Heart left ventricle (tissue), 13 donors: ENCODE data around the gene PDGFD.

Source experiments
- CTCF ChIP-seq, 12 donors: fragments of 200-600 bp; sonication (generic) in 4 of 12; IDR thresholded peaks; one replicate each; pipeline versions ENCODE4 v1.5.0 to v1.8.0; 2018 to 2022; ENCODE audit warnings: antibody characterized with exemption in 12 of 12, mild to moderate bottlenecking in 5 of 12
- POLR2A ChIP-seq, 2 donors: fragments of 450-650 bp; IDR thresholded peaks; one replicate each; pipeline ENCODE4 v1.6.1; 2017; ENCODE audit warnings: antibody characterized with exemption in 2 of 2, mild to moderate bottlenecking in 2 of 2, moderate library complexity in 2 of 2
- donor health status: ischemic (EF 13 %, LVEDD 7.1; RV severe dilation, severe dysfunction).
- donor health status: DM: no; HTN: yes; CAD: no.
- donor health status: DM: no; HTN: no; CAD: no.
- donor health status: ischemic (EF 25% LVEDD 6.9; RV normal size, moderate dysfunction).
- donor health status: ischemic (EF 25% LVEDD 5.7; RV mildly dilated, moderate dysfunction).
- donor health status: ischemic (EF 35%, LVEDD 5.7; RV mildly dilated, moderate dysfunction).
- donor health status: nonischemic (EF 11% LVEDD 7.7; RV severe dilation, severe dysfunction).
- donor health status: DM: yes; HTN: yes; CAD: no.
- donor health status: PGD.
- donor health status: ischemic (EF 29% LVEDD 5.4; RV normal size, mild dysfunction).
- donor health status: nonischemic (EF 23%, LVEDD 6.1; RV moderate dilation, normal function).

DNA sequence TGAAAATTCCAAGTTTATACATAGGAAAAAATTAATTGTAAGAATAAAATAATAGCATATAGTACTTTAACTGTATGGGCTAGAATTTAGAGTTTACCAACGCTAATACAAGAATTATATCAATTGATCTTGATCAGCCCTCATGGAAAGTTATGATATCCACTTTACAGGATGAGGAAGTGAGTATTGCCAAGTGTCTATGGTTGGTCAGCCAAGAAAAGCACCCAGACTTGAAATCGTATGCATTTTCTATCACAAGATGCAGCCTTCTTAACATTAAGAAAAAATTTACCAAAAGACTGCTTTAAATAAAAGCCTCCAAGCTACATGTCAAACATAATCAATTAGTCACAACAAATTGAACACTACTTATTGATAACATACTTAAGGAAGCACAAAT is 74.5 kb downstream of the PDGFD start:
- no peak for TF ChIP-seq POLR2A (IDR thresholded peaks at IDR 0.05)
- no peak for TF ChIP-seq CTCF (IDR thresholded peaks at IDR 0.05)
